SJSA1 (cell line): ENCODE data around the gene VARS1. TPM values are rescaled to one million over a fixed set of nuclear protein-coding genes. Genes with fewer than 3 reads are reported as not detected.

ENCODE experiments used
- DNase-seq, 2 experiments: peaks; one replicate each; pipeline ENCODE4 v3.0.0-alpha.2; 2015 to 2020; ENCODE audit warnings: low spot score in 2 of 2, low read depth in 1 of 2
- H3K27ac ChIP-seq: fragments of 250-450 bp; sonication (Bioruptor Pico); 2 replicates; pipeline ENCODE4 v1.5.1; 2020; ENCODE audit warnings: mild to moderate bottlenecking, moderate library complexity
- H3K27me3 ChIP-seq: fragments of 250-450 bp; sonication (Bioruptor Pico); replicated peaks from 2 replicates; pipeline ENCODE4 v1.5.1; 2020; ENCODE audit warnings: mild to moderate bottlenecking, moderate library complexity
- H3K36me3 ChIP-seq: fragments of 250-450 bp; sonication (Bioruptor Pico); 2 replicates; pipeline ENCODE4 v1.5.1; 2020; ENCODE audit warnings: mild to moderate bottlenecking
- H3K4me1 ChIP-seq: fragments of 250-450 bp; sonication (Bioruptor Pico); replicated peaks from 2 replicates; pipeline ENCODE4 v1.6.1; 2021; ENCODE audit warnings: mild to moderate bottlenecking
- H3K4me3 ChIP-seq: fragments of 250-450 bp; sonication (Bioruptor Pico); 2 replicates; pipeline ENCODE4 v1.5.1; 2020; ENCODE audit warnings: mild to moderate bottlenecking
- H3K9me3 ChIP-seq: fragments of 250-450 bp; sonication (Bioruptor Pico); replicated peaks from 2 replicates; pipeline ENCODE4 v1.5.1; 2020; ENCODE audit warnings: mild to moderate bottlenecking
- total RNA-seq: library from RNA; depleted of rRNA; stranded (reverse); fragments of >200 nt; shearing (Covaris generic); gene quantifications from 2 replicates; pipeline ENCODE4 v1.2.3, GENCODE V29; 2014

The VARS1 gene
- total RNA-seq, 1 experiment from 2014 or later = 39.5 TPM

DNA sequence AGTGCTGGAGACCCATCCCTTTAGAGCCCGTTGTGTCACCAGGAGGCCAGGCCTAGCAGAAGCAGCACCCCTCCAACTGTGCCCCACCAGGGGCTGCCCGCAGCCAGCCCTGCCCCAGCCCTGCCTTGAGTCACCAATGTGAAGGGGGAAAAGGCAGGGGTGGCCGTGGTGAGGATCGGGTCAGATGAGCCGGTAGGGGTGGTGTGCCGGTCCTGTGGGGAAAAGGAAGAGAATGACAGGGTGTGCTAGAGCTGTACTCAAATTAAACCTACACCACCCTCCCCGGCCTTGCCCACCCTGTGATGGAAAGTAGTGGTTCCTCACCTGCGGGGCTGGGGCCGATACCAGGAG lies 30.0 kb downstream of the VARS1 start:
- no peak overlapping the region for H3K27ac ChIP-seq
- H3K4me1 ChIP-seq = peaks cover 10% of the 10 kb centered on the region
- H3K4me3 ChIP-seq = no peak overlapping the region
- H3K27me3 ChIP-seq = no peaks in the 10 kb centered on the region
- no peak for DNase-seq
- H3K36me3 ChIP-seq = 0 out of 2 replicates have a peak, but pooled peaks cover under 1% of the 10 kb centered on the region
- H3K9me3 ChIP-seq = no peaks in the 10 kb centered on the region

DNA sequence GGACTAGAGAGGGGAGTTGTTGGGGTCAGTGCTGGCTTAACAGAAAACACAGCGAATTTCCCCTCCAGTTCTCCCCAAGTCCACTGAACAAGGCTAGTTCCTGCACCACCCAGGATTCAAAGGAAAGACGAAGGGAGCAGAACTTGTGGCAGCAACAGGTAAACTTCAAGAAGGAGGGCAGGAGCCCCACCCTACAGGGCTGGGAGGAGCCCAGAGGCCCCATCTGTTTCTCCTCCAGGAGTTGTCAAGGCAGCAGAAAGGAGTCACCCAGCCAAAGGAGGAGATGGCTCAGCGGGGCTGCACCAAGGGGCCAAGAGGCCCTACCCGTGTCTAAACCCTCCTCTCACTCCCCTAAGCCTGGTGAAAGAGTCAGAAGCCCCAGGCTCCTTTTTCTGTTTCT lies 31.4 kb downstream of the VARS1 start:
- H3K9me3 ChIP-seq = no peaks in the 10 kb centered on the region
- H3K36me3 ChIP-seq = peaks cover 5% of the 10 kb centered on the region; the same call in 1 of the 2 replicates
- no peaks in the 10 kb centered on the region for H3K27me3 ChIP-seq
- H3K27ac ChIP-seq = no peak overlapping the region
- peaks cover 10% of the 10 kb centered on the region for H3K4me1 ChIP-seq
- H3K4me3 ChIP-seq = no peak overlapping the region
- DNase-seq = no peak

DNA sequence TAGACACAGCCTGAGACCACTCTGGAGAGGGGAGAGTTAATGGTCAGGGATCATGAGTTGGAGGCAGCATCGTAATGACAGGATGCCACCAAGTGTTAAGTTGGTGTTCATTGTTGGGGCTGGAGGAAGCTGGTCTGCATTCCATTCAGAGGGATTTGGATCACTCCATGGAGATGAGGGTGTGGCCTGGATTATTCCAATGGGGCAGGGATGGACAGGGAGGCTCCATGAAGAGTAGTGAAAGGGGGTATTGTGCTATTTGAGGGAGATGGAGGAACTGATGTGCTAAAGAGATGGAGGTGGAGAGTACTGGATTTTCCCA lies 32.0 kb downstream of the VARS1 start:
- H3K27me3 ChIP-seq = no peaks in the 10 kb centered on the region
- H3K27ac ChIP-seq = no peak overlapping the region
- peaks cover 5% of the 10 kb centered on the region; the same call in 1 of the 2 replicates for H3K36me3 ChIP-seq
- peaks cover 10% of the 10 kb centered on the region for H3K4me1 ChIP-seq
- H3K9me3 ChIP-seq = no peaks in the 10 kb centered on the region
- DNase-seq = peak in 1 of 2 experiments; percentile 50
- H3K4me3 ChIP-seq = no peak overlapping the region

DNA sequence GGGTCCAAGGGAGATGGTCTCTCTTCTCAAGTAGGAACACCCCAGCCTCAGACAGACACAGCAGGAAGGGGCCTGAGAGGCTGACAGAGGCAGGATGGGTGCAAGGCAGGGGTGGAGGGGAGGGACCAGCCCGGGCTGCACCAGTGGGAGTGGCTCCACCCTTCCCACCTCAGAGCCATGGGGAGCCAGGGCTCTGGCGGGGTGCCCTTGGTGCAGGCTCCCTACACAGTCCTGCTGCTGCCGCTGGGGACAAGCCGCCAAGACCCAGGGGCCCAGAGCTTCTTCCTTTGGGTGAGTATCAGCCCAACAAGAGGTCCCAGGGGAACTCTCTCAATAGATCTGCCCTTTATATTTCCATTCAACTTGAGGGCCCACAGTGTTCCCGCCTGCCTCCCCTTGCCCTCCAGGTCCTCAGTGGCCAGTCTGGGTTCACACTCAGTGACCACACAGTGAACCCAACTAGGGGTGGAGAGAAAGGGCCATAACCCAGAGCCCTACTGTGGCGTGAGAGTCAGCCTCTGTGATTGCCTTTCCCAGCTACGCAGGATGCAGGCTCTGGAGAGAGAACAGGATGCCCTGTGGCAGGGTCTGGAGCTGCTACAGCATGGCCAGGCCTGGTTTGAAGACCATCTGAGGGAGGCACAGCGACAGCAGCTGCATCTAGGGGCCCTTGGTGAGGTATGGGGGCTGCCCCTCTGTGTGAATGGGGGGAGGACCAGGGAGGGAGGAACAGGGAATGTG lies 32.5 kb downstream of the VARS1 start:
- peak in 1 of 2 experiments; percentile 18 for DNase-seq
- peaks cover 5% of the 10 kb centered on the region; the same call in 1 of the 2 replicates for H3K36me3 ChIP-seq
- H3K4me1 ChIP-seq = peaks cover 10% of the 10 kb centered on the region
- no peaks in the 10 kb centered on the region for H3K27me3 ChIP-seq
- H3K4me3 ChIP-seq = no peak overlapping the region
- no peak overlapping the region for H3K27ac ChIP-seq
- no peaks in the 10 kb centered on the region for H3K9me3 ChIP-seq

DNA sequence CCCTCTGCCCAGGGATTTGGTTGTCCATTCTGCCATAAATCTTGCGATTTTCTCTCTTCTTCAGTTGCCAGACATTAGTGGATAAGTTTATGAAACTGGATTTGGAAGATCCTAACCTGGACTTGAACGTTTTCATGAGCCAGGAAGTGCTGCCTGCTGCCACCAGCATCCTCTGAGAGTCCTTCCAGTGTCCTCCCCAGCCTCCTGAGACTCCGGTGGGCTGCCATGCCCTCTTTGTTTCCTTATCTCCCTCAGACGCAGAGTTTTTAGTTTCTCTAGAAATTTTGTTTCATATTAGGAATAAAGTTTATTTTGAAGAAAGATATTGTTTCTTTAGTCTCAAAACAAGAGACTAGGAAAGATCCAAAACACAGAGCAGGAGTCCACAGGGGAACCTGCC lies 33.2 kb downstream of the VARS1 start, which contains the start of gene SAPCD1:
Gene SAPCD1 (plus strand): TSS at position 301 of the 400 bp plus-strand sequence. CDS start 399 bp downstream, outside the sequence.
- Histone ChIP-seq H3K9me3 (no peaks in the 10 kb centered on the region), H3K36me3 (peaks cover 5% of the 10 kb centered on the region; the same call in 1 of the 2 replicates), H3K4me3 (no peak within 1 kb of the TSS), H3K27ac (no peak within 1 kb of the TSS), H3K4me1 (peaks cover 10% of the 10 kb centered on the region), H3K27me3 (no peaks in the 10 kb centered on the region)
- DNase-seq = no peak

DNA sequence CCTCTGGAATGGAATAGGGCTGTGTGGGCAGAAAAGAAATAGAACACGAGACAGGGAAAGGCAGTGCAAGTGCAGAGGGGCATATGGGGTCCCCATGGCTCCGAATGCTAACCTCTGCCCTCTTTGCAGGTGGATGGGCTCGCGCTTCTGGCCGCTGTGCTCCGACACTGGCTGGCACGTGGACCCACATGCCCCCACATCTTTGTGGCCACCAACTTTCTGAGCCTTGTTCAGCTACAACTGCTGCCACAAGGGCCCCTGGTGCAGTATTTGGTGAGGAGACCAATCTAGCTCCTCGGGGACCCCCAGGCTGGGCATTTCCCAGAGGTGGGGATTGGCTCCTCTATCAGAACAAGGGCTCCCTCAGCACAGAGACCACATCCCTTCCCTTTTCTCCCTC lies 34.2 kb downstream of the VARS1 start:
- Histone ChIP-seq H3K27me3 (no peaks in the 10 kb centered on the region), H3K4me1 (peaks cover 10% of the 10 kb centered on the region), H3K4me3 (no peak overlapping the region), H3K9me3 (no peaks in the 10 kb centered on the region), H3K27ac (no peak overlapping the region), H3K36me3 (peaks cover 5% of the 10 kb centered on the region; the same call in 1 of the 2 replicates)
- no peak for DNase-seq

DNA sequence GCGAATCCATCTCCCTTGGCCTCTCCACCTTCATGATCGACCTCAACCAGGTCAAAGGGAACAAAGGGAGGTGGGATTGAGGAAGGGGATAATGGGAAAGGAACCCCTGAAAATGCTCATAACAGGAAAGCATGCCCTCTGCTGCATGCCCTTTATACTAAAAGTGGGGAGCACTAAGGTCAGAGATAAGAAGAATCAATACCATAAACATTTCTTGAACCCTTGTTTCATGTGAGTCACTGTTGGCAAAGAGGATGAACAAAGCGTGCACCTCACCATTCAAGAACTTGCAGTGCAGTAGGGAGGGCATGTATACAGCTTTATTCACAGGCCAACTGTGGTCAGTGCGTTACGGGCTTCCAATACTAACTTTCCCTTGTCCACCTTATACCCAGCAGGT lies 34.8 kb downstream of the VARS1 start:
- H3K27ac ChIP-seq = no peak overlapping the region
- no peaks in the 10 kb centered on the region for H3K27me3 ChIP-seq
- no peak overlapping the region for H3K4me3 ChIP-seq
- H3K36me3 ChIP-seq = peaks cover 5% of the 10 kb centered on the region; the same call in 1 of the 2 replicates
- DNase-seq = no peak
- no peaks in the 10 kb centered on the region for H3K9me3 ChIP-seq
- H3K4me1 ChIP-seq = peaks cover 10% of the 10 kb centered on the region

DNA sequence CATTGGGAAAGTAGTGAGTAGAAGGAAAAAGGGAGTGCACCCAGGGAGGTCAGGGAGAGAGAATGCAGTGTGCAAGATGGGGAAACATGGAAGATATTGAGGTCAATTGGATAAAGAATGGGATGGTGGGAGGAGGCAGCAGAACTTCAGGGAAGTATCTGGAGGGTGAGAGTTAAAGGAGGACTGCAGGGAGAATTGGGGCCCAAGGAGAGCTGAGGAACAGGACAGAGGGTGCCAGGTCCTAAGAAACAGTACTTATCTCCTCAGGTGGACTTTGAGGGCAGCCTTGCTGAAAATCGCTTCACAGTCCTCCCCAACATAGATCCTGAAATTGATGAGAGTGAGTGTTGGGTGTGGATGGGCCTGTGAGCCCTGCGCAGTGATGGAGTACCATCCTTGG lies 37.3 kb downstream of the VARS1 start:
- H3K27me3 ChIP-seq = no peaks in the 10 kb centered on the region
- no peak overlapping the region for H3K27ac ChIP-seq
- no peak for DNase-seq
- H3K9me3 ChIP-seq = no peaks in the 10 kb centered on the region
- H3K4me3 ChIP-seq = no peak overlapping the region
- peaks cover 6% of the 10 kb centered on the region for H3K36me3 ChIP-seq
- H3K4me1 ChIP-seq = peaks cover 5% of the 10 kb centered on the region

DNA sequence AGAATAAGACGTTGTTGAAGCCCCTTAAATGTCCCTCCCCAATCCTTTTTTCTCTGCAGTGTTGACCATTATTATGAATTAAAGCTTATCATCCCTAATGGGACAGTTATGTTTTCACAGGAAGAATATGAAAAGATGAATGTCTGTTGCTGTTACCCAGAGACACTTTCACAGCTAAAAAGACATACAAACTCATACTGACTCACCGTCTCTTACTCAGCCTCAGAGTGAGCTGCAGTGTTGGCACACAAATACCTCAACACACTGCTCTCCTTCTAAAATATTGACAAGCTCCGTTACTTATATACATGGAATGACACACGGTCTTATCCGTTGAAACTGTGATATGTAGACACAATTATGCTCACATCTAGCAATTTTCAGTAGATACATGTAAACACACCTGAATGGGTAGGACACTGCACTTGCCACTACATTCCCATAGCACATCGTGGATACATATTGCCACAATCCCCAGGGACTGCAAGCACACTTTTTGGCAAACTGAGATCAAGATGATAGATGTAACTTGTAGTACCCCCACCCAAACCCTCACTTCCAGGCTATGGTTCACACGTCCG lies 42.7 kb downstream of the VARS1 start:
- DNase-seq = peak in 1 of 2 experiments; percentile 54
- Histone ChIP-seq H3K4me1 (peaks cover 47% of the 10 kb centered on the region), H3K4me3 (no peak overlapping the region), H3K27me3 (no peaks in the 10 kb centered on the region), H3K27ac (peak overlapping the region; percentile 55), H3K9me3 (no peaks in the 10 kb centered on the region), H3K36me3 (peaks cover 11% of the 10 kb centered on the region)

DNA sequence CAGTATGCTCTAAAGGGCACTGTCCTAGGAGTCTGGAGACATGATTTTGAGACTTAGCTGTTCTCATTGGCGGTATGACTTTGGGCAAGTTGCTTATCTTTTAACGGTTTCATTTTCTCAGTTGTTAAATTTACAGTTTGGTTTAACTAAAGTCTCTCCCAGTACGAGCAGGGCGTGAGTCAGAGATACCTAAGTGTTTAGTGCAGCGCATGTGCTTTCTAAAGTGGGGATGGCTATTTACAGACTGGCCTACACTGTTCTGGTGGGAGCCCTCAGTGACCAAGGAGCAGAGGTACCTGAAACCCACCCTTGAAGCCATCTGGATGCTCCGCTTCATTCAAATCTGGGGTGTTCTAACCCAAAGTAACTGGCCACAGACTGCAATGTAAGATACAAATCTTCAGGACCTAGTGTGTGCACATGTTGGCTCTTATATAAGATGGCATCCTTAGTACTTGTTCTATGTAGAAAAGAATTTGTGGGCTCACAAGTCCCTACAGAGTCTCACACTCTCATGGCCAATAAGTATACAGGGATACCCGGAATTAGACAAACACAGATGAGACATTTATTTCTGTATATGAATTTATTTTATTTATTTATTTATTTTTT lies 45.0 kb downstream of the VARS1 start:
- peak in 1 of 2 experiments; percentile 61 for DNase-seq
- H3K27ac ChIP-seq = peak overlapping the region; percentile 52
- no peak overlapping the region for H3K4me3 ChIP-seq

DNA sequence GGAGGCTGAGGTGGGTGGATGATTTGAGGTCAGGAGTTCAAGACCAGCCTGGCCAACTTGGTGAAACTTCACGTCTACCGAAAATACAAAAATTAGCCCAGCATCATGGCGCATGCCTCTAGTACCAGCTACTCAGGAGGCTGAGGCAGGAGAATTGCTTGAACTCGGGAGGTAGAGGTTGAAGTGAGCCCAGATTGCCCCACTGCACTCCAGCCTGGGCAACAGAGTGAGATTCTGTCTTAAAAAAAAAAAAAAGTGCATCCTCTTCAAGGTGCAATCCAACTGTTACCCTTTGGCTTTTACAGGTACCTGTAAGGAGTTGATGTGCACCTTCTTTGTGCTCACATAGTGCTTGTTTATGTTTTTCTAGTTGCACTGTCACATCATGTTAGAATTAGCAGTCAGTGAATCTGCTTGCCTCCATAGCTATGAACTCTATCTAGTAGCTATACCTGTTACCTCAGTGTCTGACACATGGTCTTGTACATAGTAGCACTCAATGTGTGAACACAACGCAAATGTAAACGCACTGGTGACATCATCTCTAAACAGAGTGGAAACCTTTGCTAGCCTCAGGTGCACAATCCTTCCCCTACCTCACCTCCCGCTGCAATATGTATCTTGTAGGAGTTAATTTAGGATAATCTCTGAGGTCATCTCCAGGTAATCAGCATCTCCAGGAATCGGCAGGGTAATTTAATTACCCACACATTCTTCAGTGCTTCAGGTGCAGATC lies 46.1 kb downstream of the VARS1 start:
- no peak overlapping the region for H3K4me3 ChIP-seq
- peaks cover 63% of the 10 kb centered on the region for H3K4me1 ChIP-seq
- DNase-seq = no peak
- peak overlapping the region; percentile 52; the same call in 1 of the 2 replicates for H3K27ac ChIP-seq
- H3K27me3 ChIP-seq = no peaks in the 10 kb centered on the region
- H3K9me3 ChIP-seq = no peaks in the 10 kb centered on the region
- H3K36me3 ChIP-seq = peaks cover 27% of the 10 kb centered on the region

More for the DNA sequence above, 45.0 kb downstream of the VARS1 start:
- Histone ChIP-seq H3K9me3 (no peaks in the 10 kb centered on the region), H3K27me3 (no peaks in the 10 kb centered on the region), H3K4me1 (peaks cover 63% of the 10 kb centered on the region), H3K36me3 (peaks cover 25% of the 10 kb centered on the region)
